Measurements from ENCODE around the gene JAKMIP1.

- TF ChIP-seq, protein P1, sequence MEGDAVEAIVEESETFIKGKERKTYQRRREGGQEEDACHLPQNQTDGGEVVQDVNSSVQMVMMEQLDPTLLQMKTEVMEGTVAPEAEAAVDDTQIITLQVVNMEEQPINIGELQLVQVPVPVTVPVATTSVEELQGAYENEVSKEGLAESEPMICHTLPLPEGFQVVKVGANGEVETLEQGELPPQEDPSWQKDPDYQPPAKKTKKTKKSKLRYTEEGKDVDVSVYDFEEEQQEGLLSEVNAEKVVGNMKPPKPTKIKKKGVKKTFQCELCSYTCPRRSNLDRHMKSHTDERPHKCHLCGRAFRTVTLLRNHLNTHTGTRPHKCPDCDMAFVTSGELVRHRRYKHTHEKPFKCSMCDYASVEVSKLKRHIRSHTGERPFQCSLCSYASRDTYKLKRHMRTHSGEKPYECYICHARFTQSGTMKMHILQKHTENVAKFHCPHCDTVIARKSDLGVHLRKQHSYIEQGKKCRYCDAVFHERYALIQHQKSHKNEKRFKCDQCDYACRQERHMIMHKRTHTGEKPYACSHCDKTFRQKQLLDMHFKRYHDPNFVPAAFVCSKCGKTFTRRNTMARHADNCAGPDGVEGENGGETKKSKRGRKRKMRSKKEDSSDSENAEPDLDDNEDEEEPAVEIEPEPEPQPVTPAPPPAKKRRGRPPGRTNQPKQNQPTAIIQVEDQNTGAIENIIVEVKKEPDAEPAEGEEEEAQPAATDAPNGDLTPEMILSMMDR (IDR thresholded peaks at IDR 0.05): no peak
- no peak for TF ChIP-seq POLR2A (IDR thresholded peaks at IDR 0.05)
Observed at GRCh38 chr4:6229095-6229494, 28.7 kb upstream of the JAKMIP1 start.

Data from upper lobe of left lung (tissue), 4 donors.